Measurements from ENCODE around the gene RBBP4.

Gene RBBP4

GRCh38 chr1:32715901-32716311, 64.9 kb downstream of the RBBP4 start:
- no peak for DNase-seq (ENCODE audit: low read depth)
- no peak for TF ChIP-seq CTCF (IDR thresholded peaks at IDR 0.05; ENCODE audit: low read length, missing control alignments)
- no peak overlapping the region for H3K4me3 ChIP-seq (replicated peaks; ENCODE audit: low read depth, low read length)

GRCh38 chr1:32716312-32717148, 65.5 kb downstream of the RBBP4 start:
- H3K4me3 ChIP-seq (replicated peaks; ENCODE audit: low read depth, low read length): no peak overlapping the region
- no peak for TF ChIP-seq CTCF (IDR thresholded peaks at IDR 0.05; ENCODE audit: low read length, missing control alignments)
- DNase-seq (ENCODE audit: low read depth): peak; percentile 20

GRCh38 chr1:32717503-32717902, 66.5 kb downstream of the RBBP4 start:
- no peak for DNase-seq (ENCODE audit: low read depth)
- H3K4me3 ChIP-seq (replicated peaks; ENCODE audit: low read depth, low read length): no peak overlapping the region
- TF ChIP-seq CTCF (IDR thresholded peaks at IDR 0.05; ENCODE audit: low read length, missing control alignments): no peak

- no peak for DNase-seq (ENCODE audit: low read depth)
- no peak overlapping the region for H3K4me3 ChIP-seq (replicated peaks; ENCODE audit: low read depth, low read length)
- TF ChIP-seq CTCF (IDR thresholded peaks at IDR 0.05; ENCODE audit: low read length, missing control alignments): no peak
Observed at GRCh38 chr1:32718036-32718435, 67.0 kb downstream of the RBBP4 start.

GRCh38 chr1:32718527-32718926, 67.5 kb downstream of the RBBP4 start:
- no peak overlapping the region for H3K4me3 ChIP-seq (replicated peaks; ENCODE audit: low read depth, low read length)
- no peak for DNase-seq (ENCODE audit: low read depth)
- no peak for TF ChIP-seq CTCF (IDR thresholded peaks at IDR 0.05; ENCODE audit: low read length, missing control alignments)

GRCh38 chr1:32719681-32720275, 68.8 kb downstream of the RBBP4 start:
- DNase-seq (ENCODE audit: low read depth): no peak
- H3K4me3 ChIP-seq (replicated peaks; ENCODE audit: low read depth, low read length): no peak overlapping the region
- no peak for TF ChIP-seq CTCF (IDR thresholded peaks at IDR 0.05; ENCODE audit: low read length, missing control alignments)
